Stimulated activated CD4-positive, alpha-beta T cell treated with anti-CD3 and anti-CD28 coated beads, TNF-alpha, amount 100 ng/mL, for 4 hours (primary cell): ENCODE data around the gene NAA15.
"Not testable (repeated sequence)": the region's sequence is repeated elsewhere in the genome, so short reads cannot be mapped to it uniquely, and the experiment has no call there.

Experiments
- DNase-seq, 3 experiments: peaks; one replicate each; pipeline ENCODE4 v3.0.0-alpha.2; 2020; ENCODE audit warnings: low read depth in 3 of 3

NAA15 gene

DNA sequence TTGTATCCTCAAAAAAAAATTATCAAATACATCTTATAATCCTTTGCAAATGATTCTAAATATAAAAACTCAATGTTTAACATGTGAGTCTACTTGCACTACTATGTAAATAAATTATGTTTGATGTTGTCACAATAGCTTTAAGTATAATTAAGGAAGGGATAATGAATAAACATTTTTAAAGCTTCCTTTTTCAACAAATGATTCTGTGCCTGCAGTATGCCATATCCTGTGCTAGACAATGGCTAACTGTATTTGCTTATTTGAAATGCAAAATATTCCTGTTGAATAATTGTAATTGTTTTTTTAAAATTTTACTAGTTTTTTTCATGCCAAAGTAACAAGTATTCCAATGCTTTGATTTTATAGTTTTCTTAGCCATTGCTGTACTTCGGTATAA, 60.0 kb downstream of the NAA15 start:
- DNase-seq = no peak

DNA sequence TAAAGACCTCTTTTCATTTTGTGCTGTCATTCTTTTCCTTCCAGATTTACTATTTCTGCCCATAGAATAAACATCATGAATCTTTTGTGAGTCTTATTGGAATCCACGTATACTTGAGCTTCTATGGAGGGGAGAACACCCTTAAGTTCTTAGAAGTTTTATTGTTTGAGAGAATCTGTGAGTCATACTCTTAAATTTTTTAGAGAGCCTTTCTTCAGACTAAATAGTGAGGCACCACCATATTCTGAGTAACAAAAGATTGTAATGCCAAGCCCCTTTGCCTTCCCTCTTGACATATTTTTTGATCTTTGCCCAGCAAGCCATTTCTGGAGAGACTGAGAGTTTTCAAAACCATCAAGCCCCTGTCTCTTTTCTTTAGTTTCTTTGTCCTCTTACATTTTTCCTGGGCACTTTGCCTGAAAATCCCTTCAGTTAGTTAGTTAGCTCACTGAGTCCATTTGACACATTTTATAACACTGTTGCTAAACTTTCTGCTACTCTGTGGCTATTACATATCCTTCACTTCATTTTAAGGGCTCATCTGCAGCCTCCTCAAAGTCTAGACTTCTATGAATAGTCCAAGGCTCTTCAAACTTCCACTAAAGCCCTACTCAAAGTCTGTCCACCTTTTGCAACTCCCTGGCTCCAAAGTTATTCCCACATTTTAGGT, 66.3 kb downstream of the NAA15 start:
- no peak for DNase-seq

DNA sequence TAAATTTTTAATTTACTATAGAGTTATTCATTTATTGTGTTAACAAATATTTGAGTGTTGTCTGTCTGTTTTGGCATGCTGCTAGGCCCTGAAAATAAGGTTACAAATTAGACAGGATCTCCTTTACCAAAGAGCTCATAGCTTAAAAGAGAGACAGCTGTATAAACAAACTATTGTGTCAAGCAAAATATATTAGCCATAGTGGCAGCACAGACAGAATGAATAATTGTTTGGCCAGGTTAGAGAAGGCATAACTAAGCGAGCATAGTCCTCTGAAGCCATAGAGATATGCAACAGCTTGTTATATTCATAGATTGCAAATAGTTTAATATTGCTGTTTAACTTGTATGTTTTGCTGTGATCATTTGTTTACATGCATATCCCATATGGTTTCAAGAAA, 67.7 kb downstream of the NAA15 start:
- no peak for DNase-seq

DNA sequence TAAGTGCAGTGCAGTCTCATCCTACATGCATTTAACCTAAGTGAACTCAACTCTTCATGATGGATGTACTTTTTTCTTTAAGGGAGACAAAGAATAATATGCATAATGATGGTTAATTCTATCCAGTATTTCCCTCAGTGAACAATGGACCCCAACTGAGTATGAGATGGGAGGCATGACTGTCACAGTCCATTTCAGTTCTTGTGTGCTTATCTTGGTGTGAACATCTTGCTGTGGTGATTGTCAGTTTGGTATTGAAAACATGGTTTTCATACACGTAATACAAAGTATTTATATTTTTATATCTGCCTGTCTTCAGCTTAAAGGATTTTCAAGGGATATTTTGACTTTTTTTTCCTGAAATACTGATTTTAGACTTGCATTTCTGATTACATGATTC, 72.9 kb downstream of the NAA15 start:
- DNase-seq = no peak

DNA sequence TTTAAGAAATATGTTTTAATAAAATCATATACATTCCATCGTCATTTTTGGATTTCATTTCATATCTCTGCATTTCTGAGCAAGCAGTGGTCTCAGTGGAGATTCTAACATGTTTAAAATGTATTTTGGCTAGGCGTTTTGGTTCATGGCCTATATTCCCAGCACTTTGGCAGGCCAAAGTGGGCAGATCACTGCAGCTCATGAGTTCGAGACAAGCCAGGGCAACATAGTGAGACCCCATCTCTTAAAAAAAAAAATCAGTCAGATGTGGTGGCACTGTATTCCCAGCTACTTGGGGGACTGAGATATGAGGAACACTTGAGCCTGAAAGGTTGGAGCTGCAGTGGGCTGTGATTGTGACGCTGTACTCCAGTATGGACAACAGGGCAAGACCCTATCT, 85.1 kb downstream of the NAA15 start:
- no peak for DNase-seq

DNA sequence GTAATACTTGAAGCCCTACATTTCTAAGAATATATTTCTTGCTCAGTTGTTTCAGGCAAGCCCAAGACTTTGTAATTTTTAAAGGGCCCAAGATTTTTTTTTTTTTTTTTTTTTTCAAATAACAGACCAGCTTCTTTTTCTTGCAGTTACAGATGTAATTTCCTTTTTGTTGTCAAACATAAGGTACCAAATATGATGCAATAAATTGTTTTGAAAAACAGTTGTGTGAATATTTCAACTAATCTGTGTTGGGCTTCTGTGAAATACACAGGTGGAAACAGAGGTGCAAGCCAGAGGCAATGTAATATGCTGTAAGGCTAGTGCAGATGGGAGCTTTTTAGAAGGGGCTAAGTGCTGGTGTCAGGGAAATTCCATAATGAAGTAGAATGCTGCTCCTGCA, 87.8 kb downstream of the NAA15 start:
- no peak for DNase-seq

DNA sequence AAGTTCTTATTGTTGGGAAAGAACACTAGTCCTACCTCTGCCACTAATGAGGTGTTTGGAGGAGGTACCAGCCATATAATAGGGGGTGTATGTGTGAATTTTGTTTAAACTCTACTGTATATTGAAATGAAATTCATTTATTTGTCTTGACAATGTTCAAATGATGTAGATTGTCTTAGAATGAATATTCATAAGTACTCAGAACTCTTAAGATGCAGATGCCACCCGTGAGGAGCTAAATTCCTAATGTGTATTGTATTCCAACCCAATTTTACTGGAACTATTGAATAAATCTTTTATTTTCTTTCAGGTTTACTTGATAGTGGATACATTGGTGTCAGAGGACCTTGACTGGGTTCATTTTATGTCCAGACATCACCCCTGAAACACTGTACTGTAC, 88.7 kb downstream of the NAA15 start:
- no peak for DNase-seq

DNA sequence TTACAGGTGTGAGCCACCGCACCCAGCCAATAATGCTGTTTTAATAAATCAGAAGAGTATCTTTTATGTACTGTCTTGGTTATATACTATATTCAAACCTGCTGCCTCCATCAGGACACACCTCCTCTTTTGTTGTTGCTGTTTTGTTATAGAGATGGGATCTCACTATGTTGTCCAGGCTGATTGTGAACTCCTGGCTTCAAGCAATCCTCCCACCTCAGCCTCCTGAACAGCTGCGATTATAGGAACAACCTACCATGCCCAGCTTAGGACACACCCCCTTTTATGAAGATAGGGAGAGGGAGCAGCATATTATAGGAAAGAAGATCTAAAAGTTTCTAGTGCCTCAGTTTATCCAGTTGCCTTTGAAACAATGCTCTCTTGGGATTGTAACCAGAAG, 90.4 kb downstream of the NAA15 start:
- no peak for DNase-seq

DNA sequence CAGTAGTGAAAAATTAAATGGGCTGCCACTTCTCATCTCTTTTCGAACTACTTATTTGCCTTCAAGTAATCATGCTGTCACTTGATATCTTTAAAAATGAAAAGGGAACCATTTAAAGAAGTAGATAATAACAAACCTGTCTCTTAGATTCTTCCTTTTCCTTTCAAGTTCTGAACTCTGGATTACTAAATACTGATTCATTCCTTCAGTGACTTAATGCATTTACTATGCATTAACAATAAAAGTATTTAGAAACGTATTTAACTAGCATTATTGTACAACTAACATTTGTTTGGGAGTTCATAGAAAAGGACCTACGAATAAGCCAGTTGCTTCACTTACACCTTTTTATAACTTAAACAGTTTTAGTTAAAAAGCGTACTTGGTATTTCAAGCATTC, 91.5 kb downstream of the NAA15 start:
- no peak for DNase-seq

DNA sequence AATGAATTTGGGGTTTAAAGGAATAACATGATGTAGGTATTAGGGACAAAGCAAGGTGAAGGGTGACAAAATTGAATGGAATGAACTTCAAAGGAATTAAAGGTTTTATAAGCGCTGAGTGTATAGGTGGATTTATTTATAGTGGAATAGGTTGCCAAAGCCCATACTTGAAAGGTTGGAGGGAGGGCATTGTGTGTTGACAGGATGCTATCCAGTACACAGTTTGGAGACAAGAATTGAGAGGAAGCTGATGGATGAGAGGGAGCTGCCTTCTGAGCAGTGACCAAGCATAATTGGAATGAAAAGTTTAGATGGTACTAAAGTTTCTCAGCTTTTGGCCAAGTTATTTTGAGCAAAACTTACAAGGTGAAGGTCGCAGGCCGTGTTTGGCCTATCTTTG, 100.1 kb downstream of the NAA15 start:
- no peak for DNase-seq

DNA sequence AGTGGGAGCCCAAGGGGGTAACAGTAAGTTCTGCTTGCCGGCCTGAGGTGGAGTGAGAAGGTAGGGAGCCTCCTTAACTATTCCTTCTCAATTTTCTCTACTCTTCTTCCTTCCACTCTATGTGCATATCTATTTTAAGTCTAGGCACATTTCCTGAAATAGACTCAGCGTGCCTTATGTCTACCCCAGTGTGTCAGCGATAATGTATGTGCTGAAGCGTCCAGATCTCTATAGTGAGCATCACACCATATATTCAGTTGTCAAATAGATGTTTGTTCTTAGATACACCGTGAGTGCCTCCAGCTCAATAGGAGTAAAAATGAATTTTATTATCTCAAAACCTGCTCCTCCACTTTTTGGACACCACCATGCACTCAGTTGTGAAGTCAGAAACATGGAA, 101.1 kb downstream of the NAA15 start:
- no peak for DNase-seq

DNA sequence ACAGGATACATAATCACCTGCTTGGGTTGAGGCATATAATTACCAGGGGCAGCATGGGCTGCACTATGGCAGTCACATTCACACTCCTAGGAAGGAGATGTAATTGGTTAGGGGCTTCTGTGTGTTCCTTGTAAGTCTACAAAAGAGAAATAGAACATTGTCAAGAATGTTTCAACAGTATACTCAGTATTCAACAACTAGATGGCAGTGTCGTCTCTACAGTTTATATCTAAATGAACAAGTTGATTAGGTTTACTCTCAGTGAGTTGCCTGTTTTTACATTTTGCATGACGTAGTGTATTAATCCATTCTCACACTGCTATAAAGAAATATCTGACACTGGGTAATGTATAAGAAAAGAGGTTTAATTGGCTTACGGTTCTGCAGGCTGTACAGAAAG, 102.2 kb downstream of the NAA15 start:
- no peak for DNase-seq

DNA sequence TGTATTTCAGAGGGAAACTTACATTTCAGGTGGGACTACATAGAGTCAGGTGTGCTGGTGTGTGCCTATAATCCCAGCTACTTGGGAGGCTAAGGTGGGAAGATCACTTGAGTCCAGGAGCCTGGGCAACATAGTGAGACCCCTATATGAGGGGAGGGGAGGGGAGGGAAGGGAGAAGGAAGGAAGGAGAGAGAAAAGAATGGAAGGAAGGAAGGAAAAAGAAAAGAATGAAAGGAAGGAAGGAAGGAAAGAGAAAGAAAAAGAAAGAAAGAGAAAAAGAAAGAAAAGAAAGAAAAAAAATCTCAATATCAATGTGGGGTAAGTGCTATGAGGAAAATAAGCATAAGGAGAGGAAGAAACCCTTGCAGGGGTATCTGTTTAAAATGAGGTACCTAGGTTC, 109.0 kb downstream of the NAA15 start:
- DNase-seq = no peak

DNA sequence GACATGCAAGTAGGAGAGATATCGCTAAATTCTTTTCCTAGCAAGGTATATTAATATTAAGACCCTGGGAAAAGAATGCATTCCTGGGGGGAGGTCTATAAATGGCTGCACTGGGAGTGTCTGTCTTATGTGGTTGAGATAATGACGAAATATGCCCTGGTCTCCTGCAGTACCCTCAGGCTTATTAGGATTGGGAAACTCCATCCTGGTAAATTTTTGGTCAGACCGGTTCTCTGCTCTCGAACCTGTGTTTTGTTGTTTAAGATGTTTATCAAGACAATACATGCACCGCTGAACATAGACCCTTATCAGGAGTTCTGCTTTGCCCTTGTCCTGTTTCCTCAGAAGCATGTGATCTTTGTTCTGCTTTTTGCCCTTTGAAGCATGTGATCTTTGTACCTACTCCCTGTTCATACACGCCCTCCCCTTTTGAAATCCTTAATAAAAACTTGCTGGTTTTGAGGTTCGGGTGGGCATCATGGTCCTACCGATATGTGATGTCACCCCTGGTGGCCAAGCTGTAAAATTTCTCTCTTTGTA, 113.4 kb downstream of the NAA15 start:
- not testable (repeated sequence) for DNase-seq

DNA sequence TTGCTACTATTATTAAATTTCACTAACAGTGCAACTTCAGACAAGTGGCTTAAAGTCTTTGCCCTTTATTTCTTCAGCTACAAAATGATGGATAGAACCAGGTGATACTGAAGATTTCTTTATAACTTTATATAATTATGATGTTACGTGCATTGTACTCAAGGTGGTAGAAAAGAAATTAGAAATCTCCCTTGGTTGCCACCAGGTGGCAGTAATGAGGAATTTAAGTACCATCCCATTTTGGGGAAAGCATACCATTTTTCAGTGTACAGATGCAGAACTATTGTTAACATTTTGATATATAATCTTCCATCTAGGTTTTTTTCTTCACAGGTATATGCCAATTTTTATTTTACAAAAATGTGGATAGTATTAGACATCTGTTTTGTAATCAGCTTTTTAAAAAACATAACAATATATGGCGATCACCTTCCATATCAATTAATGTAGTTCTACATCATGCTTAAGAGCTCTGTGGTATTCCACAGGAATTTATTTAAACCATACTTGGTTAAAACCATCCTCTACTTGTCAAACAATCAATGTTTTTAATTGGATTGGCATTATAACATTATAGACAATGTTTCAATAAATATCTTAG, 114.9 kb downstream of the NAA15 start:
- no peak for DNase-seq

DNA sequence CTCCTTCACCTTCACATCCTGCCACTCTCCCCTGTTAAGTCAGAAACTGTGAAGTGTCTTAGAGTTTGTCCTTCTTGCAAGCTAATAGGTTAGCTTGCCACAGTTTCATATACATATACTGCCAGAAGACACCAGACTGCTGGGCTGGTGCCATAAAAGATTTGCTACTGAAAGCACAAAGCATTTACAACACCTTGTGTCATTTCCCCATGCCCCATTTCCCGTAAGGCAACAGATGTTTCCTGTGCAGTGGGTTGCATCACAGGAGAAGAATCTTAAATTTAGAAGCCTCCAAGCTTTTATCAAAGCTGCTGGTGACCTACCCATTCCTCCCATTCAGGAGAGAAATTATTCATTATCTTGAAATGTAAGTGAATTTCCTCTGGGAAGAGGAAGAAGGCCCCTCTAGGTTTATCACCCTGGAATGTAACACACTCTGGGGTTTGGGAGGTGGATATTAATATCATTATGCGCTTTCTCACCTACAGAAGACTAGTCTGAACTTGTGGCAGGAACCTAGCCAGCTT, 118.1 kb downstream of the NAA15 start:
- no peak for DNase-seq

DNA sequence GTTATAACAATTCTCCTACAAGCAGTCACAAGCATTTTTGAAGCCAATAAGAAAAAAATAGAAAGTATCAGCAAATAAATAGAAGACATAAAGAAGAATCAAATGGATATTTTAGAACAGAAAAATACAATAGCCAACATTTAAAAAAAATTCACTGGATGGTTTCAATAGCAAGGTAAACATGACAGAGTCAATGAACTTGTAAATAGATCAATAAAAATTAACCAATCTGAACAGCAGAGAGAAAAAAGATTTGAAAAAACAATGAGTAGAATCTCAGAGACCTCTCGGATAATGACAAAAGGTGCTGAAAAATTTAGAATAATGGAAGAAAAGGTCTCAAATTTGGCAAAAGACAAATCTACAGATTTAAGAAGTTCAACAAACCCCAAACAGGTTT, 119.3 kb downstream of the NAA15 start:
- DNase-seq = no peak

DNA sequence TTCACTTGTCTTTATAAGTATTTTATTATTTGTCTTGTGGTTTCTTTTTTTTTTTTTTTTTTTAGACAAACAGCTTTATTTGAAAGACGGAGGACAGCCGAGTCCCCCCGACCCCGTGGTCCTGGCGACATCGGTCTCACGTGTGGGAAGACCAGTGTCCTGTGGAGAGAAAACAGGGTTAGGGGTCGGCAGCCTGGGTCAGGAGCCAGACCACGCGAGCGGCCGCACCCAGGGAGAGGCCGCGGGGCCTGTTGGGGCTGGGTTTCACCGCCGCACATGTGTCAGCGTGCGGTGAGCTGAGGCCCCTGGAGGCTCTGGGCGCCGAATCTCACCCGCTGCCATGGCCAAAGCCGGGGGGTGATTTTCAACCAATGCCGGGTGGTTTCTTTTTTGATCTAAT, 134.8 kb downstream of the NAA15 start:
- no peak for DNase-seq

DNA sequence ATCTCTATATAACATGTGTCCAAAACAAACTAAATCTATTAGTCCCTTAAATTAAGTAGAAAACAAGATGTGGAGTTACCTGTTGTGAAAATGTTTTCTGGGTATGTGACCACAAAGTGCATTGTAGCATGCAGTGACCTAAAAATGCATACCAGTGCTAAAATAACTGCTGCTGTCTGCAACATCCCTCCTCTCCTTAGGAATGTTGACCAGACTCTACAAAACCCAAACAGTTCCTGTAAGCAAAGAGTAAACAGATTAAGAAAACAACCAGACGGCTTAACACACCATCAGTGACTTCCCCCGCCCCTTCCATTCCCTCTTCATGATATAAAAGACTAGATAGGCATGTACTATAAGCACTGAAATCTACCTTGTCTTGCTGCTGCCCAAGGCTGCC, 136.8 kb downstream of the NAA15 start:
- no peak for DNase-seq

DNA sequence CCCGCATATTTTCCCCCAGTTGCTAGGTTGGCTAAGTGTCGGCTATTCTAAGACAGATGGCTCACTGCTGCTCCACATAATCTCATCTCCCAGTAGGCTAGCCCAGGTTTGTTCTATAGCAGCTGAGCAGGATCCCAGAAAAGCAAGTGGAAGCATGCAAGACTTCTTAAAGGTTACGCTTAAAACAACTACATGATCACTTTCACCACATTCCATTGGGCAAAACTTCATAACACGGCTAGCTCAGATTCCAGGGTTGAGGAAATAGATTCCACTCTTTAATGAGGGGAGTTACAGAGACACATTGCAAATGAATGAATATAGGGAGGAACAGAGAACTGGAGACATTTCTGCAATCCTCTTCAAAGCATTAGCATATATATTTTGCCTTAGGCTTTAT, 139.7 kb downstream of the NAA15 start:
- DNase-seq = no peak

DNA sequence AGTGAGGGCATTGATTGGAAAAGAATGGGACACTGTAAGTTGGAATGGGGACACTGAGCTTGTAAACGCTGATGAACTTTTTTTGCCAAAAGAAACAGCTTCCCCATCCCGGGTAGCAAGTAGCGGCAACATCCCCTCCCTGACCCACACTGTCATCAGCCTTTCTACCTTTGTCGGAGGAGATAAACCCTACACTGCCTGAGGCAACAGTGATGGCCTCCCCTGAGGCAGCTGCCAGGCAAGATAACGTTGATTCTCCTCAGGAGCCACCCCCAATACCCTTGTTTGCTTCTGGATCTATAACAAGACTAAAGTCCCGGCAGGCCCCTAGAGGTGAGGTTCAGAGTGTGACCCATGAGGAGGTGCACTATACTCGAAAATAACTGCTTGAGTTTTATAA, 142.4 kb downstream of the NAA15 start:
- no peak for DNase-seq

DNA sequence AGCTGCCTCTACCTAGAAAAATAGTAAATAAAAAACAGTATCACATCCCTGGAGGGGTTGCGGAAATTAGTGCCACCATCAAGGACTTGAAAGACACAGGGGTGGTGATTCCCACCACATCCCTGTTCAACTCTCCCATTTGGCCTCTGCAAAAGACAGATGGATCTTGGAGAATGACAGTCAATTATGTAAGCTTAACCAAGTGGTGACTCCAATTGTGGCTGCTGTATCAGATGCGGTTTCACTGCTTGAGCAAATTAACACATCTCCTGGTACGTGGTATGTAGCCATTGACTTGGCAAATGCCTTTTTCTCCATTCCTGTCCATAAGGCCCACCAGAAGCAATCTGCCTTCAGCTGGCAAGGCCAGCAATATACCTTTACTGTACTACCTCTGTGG, 143.6 kb downstream of the NAA15 start:
- DNase-seq = not testable (repeated sequence)

DNA sequence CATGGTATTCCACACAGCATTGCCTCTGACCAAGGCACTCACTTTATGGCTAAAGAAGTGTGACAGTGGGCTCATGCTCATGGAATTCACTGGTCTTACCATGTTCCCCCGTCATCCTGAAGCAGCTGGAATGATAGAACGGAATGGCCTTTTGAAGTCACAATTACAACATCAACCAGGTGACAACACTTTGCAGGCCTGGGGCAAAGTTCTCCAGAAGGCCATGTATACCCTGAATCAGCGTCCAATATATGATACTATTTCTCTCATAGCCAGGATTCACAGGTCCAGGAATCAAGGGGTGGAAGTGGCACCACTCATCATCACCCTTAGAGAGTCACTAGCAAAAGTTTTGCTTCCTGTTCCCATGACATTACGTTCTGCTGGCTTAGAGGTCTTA, 145.8 kb downstream of the NAA15 start:
- not testable (repeated sequence) for DNase-seq

DNA sequence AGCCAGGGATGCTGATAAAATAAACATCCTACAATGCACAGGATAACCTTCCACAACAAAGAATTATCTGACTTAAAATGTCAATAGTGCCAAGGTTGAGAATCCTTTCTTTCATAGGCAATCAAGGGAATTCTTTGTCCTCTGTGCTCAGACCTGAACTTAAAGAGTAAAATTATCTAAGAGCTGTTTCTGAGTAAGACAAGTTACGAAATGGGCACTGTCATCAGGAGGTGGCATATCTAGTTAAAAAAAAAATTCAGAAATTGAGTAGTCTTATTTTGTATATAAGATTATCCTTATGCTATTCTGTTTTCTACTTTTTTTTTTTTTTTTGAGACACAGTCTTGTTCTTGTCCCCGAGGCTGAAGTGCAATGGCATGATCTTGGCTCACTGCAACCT, 149.3 kb downstream of the NAA15 start:
- no peak for DNase-seq
